AG04450 (cell line): ENCODE results near the gene UAP1L1. TPM values are rescaled to one million over a fixed set of nuclear protein-coding genes. Genes with fewer than 3 reads are reported as not detected.

Source experiments
- CTCF ChIA-PET: fragments of 300-600, 350-600 bp; formaldehyde crosslinking; extraction: SDS; loops from one replicate; lab custom pipeline; 2022; ENCODE audit warnings: antibody characterized with exemption, inconsistent platforms; lab: Charles Lee
- POLR2A ChIA-PET: fragments of 350-600 bp; formaldehyde crosslinking; extraction: SDS; loops from one replicate; lab custom pipeline; 2021; ENCODE audit warnings: antibody characterized with exemption, inconsistent platforms; lab: Yijun Ruan, JAX
- DNase-seq: peaks from one replicate; pipeline ENCODE4 v3.0.0-alpha.2; 2011; ENCODE audit warnings: low read depth, low spot score
- H3K27ac ChIP-seq: one replicate; pipeline ENCODE4 v1.5.1; 2012; ENCODE audit warnings: low read depth, low read length, control low read depth
- H3K27me3 ChIP-seq: one replicate; pipeline ENCODE4 v1.6.0; 2012; ENCODE audit warnings: low read length; ENCODE audit not compliant: control insufficient read depth, insufficient read depth
- H3K4me3 ChIP-seq: 2 replicates; pipeline ENCODE4 v1.5.1; 2011; ENCODE audit warnings: mild to moderate bottlenecking, low read depth, low read length, control low read depth
- H3K9me3 ChIP-seq: 2 replicates; pipeline ENCODE4 v1.5.1; 2012; ENCODE audit warnings: low read length; ENCODE audit not compliant: control insufficient read depth, insufficient read depth
- CTCF ChIP-seq: IDR thresholded peaks from 2 replicates; pipeline ENCODE4 v1.5.1; 2011; ENCODE audit warnings: low read depth, low read length, control low read depth, inconsistent platforms
- polyA plus RNA-seq: library from polyadenylated mRNA; depleted of rRNA; stranded (reverse); fragments of >200 nt; gene quantifications from 2 replicates; pipeline ENCODE4 v1.2.3, GENCODE V29; 2011

The UAP1L1 gene
- polyA plus RNA-seq, 1 experiment, result 5.1 TPM

- DNase-seq, result no peak
- Histone ChIP-seq H3K4me3 (no peak overlapping the region), H3K9me3 (no peaks in the 10 kb centered on the region; the same call in 1 of the 2 replicates), H3K27me3 (no peaks in the 10 kb centered on the region), H3K27ac (no peak overlapping the region)
- POLR2A ChIA-PET, result interaction anchor here (2.0 kb wide), 1 partner anchor 86 kb away, joined by 10 read pairs; no protein-coding TSS in a partner anchor
- CTCF ChIA-PET, result interaction anchor here (0.6 to 5.1 kb wide), 16 partner anchors 8 to 247 kb away, joined by 3 to 105 read pairs (median 6); partner anchors contain the start of genes MAN1B1, NPDC1 and TMEM141
- no peak for TF ChIP-seq CTCF
Observed at GRCh38 chr9:137034039-137034708, 43.1 kb upstream of the UAP1L1 start.

GRCh38 chr9:137034709-137035506, 42.4 kb upstream of the UAP1L1 start:
- Histone ChIP-seq H3K27me3 (no peaks in the 10 kb centered on the region), H3K4me3 (no peak overlapping the region), H3K9me3 (no peaks in the 10 kb centered on the region; the same call in 1 of the 2 replicates), H3K27ac (no peak overlapping the region)
- POLR2A ChIA-PET, result interaction anchor here (2.0 kb wide), 1 partner anchor 87 kb away, joined by 10 read pairs; no protein-coding TSS in a partner anchor
- CTCF ChIA-PET, result interaction anchor here (0.5 to 5.1 kb wide), 33 partner anchors 9 to 307 kb away, joined by 3 to 105 read pairs (median 4); partner anchors contain the start of genes AJM1, CLIC3, LCN12 and MAN1B1
- peak; percentile 63 for DNase-seq
- TF ChIP-seq CTCF, result peak; percentile 93

- Histone ChIP-seq H3K9me3 (no peaks in the 10 kb centered on the region; the same call in 1 of the 2 replicates), H3K4me3 (no peak overlapping the region), H3K27ac (no peak overlapping the region), H3K27me3 (no peaks in the 10 kb centered on the region)
- no peak for TF ChIP-seq CTCF
- POLR2A ChIA-PET, result interaction anchor here (2.0 kb wide), 1 partner anchor 87 kb away, joined by 10 read pairs; no protein-coding TSS in a partner anchor
- CTCF ChIA-PET, result interaction anchor here (0.5 to 5.1 kb wide), 29 partner anchors 9 to 258 kb away, joined by 3 to 105 read pairs (median 5); partner anchors contain the start of genes AJM1, CLIC3, LCN12 and MAN1B1
- DNase-seq, result no peak
Observed at GRCh38 chr9:137035507-137035834, 41.8 kb upstream of the UAP1L1 start.

- POLR2A ChIA-PET, result interaction anchor here (2.0 kb wide), 1 partner anchor 88 kb away, joined by 10 read pairs; no protein-coding TSS in a partner anchor
Observed at GRCh38 chr9:137035937-137036336, 41.4 kb upstream of the UAP1L1 start.

More at GRCh38 chr9:137035937-137036336, 41.4 kb upstream of the UAP1L1 start:
- no peaks in the 10 kb centered on the region for H3K27me3 ChIP-seq
- no peak for TF ChIP-seq CTCF
- no peak overlapping the region for H3K4me3 ChIP-seq
- no peaks in the 10 kb centered on the region; the same call in 1 of the 2 replicates for H3K9me3 ChIP-seq
- CTCF ChIA-PET, result interaction anchor here (0.6 to 5.1 kb wide), 21 partner anchors 8 to 258 kb away, joined by 3 to 105 read pairs (median 5); partner anchors contain the start of genes AJM1, CLIC3, LCN12 and NPDC1
- no peak for DNase-seq
- no peak overlapping the region for H3K27ac ChIP-seq
